WTC11 (cell line): ENCODE data around the gene SRSF10. TPM values are rescaled to one million over a fixed set of nuclear protein-coding genes. Genes with fewer than 3 reads are reported as not detected.
A peak's percentile ranks its signal among the peaks of the same experiment; 100 is the strongest.

Experiments
- ATAC-seq: fragments of 200-7000 bp; cut with Tn5 transposase; 2 replicates; pipeline ENCODE4 v1.10.0; 2021; ENCODE audit warnings: mild to moderate bottlenecking, moderate library complexity
- CTCF ChIA-PET: fragments of 300-600 bp; sonication (Branson Sonifier 250); formaldehyde crosslinking; loops from one replicate; lab custom pipeline; 2021; ENCODE audit warnings: antibody characterized with exemption; lab: Charles Lee
- POLR2A ChIA-PET: fragments of 350-600 bp; sonication (Branson Sonifier 250); formaldehyde crosslinking; loops from one replicate; lab custom pipeline; 2021; ENCODE audit warnings: antibody characterized with exemption; lab: Charles Lee
- DNase-seq: peaks from one replicate; pipeline ENCODE4 v3.0.0; 2021; ENCODE audit warnings: low spot score
- H3K27ac Mint-ChIP-seq: 2 replicates; pipeline ENCODE4 v1.8.0; 2021; ENCODE audit warnings: mixed read lengths
- H3K27me3 Mint-ChIP-seq: 2 replicates; pipeline ENCODE4 v1.8.0; 2021; ENCODE audit warnings: low read depth, mild to moderate bottlenecking, moderate library complexity, mixed read lengths
- H3K36me3 Mint-ChIP-seq: 2 replicates; pipeline ENCODE4 v1.8.0; 2021; ENCODE audit warnings: mixed read lengths
- H3K4me1 Mint-ChIP-seq: 2 replicates; pipeline ENCODE4 v1.8.0; 2022; ENCODE audit warnings: mixed read lengths
- H3K4me3 Mint-ChIP-seq: 2 replicates; pipeline ENCODE4 v1.8.0; 2021; ENCODE audit warnings: mild to moderate bottlenecking, moderate library complexity, mixed read lengths
- H3K9me3 Mint-ChIP-seq: 2 replicates; pipeline ENCODE4 v1.8.0; 2021; ENCODE audit warnings: mixed read lengths
- ARID4B ChIP-seq: sonication (generic); formaldehyde crosslinking; IDR thresholded peaks from 2 replicates; pipeline ENCODE4 v1.8.0; 2023; ENCODE audit warnings: missing genetic modification reagents, mild to moderate bottlenecking, borderline replicate concordance
- CREB1 ChIP-seq: sonication (generic); formaldehyde crosslinking; IDR thresholded peaks from 2 replicates; pipeline ENCODE4 v1.8.0; 2023; ENCODE audit warnings: mild to moderate bottlenecking, missing genetic modification reagents
- E2F1 ChIP-seq: sonication (generic); formaldehyde crosslinking; IDR thresholded peaks from 2 replicates; pipeline ENCODE4 v1.8.0; 2022; ENCODE audit warnings: mild to moderate bottlenecking, missing genetic modification reagents
- ERG ChIP-seq: fragments of 250-450 bp; sonication (Bioruptor Pico); IDR thresholded peaks from 2 replicates; pipeline ENCODE4 v1.8.0; 2021; ENCODE audit warnings: mild to moderate bottlenecking
- IRF2 ChIP-seq: sonication (generic); formaldehyde crosslinking; IDR thresholded peaks from 2 replicates; pipeline ENCODE4 v1.8.0; 2022; ENCODE audit warnings: low read depth, missing genetic modification reagents, borderline replicate concordance
- JUN ChIP-seq: sonication (generic); formaldehyde crosslinking; IDR thresholded peaks from 2 replicates; pipeline ENCODE4 v1.8.0; 2023; ENCODE audit warnings: mild to moderate bottlenecking, missing genetic modification reagents
- MXD4 ChIP-seq: fragments of 250-450 bp; sonication (Bioruptor Pico); IDR thresholded peaks from 2 replicates; pipeline ENCODE4 v1.8.0; 2021; ENCODE audit warnings: mild to moderate bottlenecking, moderate library complexity, borderline replicate concordance
- MYBL2 ChIP-seq: sonication (generic); formaldehyde crosslinking; IDR thresholded peaks from 2 replicates; pipeline ENCODE4 v1.8.1; 2023; ENCODE audit warnings: mild to moderate bottlenecking, moderate library complexity, missing genetic modification reagents
- NR1H2 ChIP-seq: sonication (generic); formaldehyde crosslinking; IDR thresholded peaks from 2 replicates; pipeline ENCODE4 v1.9.0; 2021; ENCODE audit warnings: mild to moderate bottlenecking, moderate library complexity, missing genetic modification reagents
- PRDM15 ChIP-seq: sonication (generic); formaldehyde crosslinking; IDR thresholded peaks from 2 replicates; pipeline ENCODE4 v1.8.0; 2022; ENCODE audit warnings: missing genetic modification reagents
- PREB ChIP-seq: sonication (generic); formaldehyde crosslinking; IDR thresholded peaks from 2 replicates; pipeline ENCODE4 v1.8.1; 2022; ENCODE audit warnings: mild to moderate bottlenecking, missing genetic modification reagents, moderate library complexity, borderline replicate concordance
- PRRX2 ChIP-seq: fragments of 250-450 bp; sonication (Bioruptor Pico); IDR thresholded peaks from 2 replicates; pipeline ENCODE4 v1.8.0; 2021; ENCODE audit warnings: mild to moderate bottlenecking
- SMAD3 ChIP-seq: sonication (generic); formaldehyde crosslinking; IDR thresholded peaks from 2 replicates; pipeline ENCODE4 v1.8.0; 2022; ENCODE audit warnings: missing genetic modification reagents, mild to moderate bottlenecking, borderline replicate concordance
- STAT6 ChIP-seq: sonication (generic); formaldehyde crosslinking; conservative IDR thresholded peaks from 2 replicates; pipeline ENCODE4 v1.8.1; 2023; ENCODE audit warnings: mild to moderate bottlenecking, low read depth, missing genetic modification reagents, moderate library complexity
- TEAD1 ChIP-seq: sonication (generic); formaldehyde crosslinking; IDR thresholded peaks from 2 replicates; pipeline ENCODE4 v1.8.0; 2022; ENCODE audit warnings: mild to moderate bottlenecking, missing genetic modification reagents
- TP53 ChIP-seq: sonication (generic); formaldehyde crosslinking; IDR thresholded peaks from 2 replicates; pipeline ENCODE4 v1.8.1; 2023; ENCODE audit warnings: mild to moderate bottlenecking, missing genetic modification reagents
- ZNF396 ChIP-seq: fragments of 250-450 bp; sonication (Bioruptor Pico); IDR thresholded peaks from 2 replicates; pipeline ENCODE4 v1.8.0; 2021; ENCODE audit warnings: mild to moderate bottlenecking, moderate library complexity, borderline replicate concordance
- ZNF416 ChIP-seq: fragments of 250-450 bp; sonication (Bioruptor Pico); IDR thresholded peaks from 2 replicates; pipeline ENCODE4 v1.9.0; 2021; ENCODE audit warnings: mild to moderate bottlenecking, inconsistent platforms
- total RNA-seq: library from RNA; stranded (reverse); gene quantifications from 3 replicates; pipeline ENCODE4 v1.2.3, GENCODE V29; 2021

Gene SRSF10
- total RNA-seq, 1 experiment from 2014 or later = 163 TPM

- TF ChIP-seq STAT6 (CRISPR knock-in tag) (no peak), ARID4B (no peak), ERG (CRISPR knock-in tag) (no peak), TP53 (CRISPR knock-in tag) (no peak)
Measured at GRCh38 chr1:24020470-24020869, 40.3 kb upstream of the SRSF10 start (continued).

GRCh38 chr1:24020025-24020424 is 39.9 kb upstream of the SRSF10 start:
- CTCF ChIA-PET = interaction anchor here (2.1 kb wide), 1 partner anchor 8 kb away, joined by 10 read pairs; no protein-coding TSS in a partner anchor

GRCh38 chr1:24018611-24019580 is 38.8 kb upstream of the SRSF10 start:
- no peaks in the 10 kb centered on the region for H3K36me3 Mint-ChIP-seq
- ATAC-seq (peak; percentile 76), DNase-seq (peak; percentile 60)
- no peak overlapping the region for H3K27ac Mint-ChIP-seq
- H3K4me3 Mint-ChIP-seq = no peak overlapping the region
- POLR2A ChIA-PET = no interaction called here
- peaks cover 26% of the 10 kb centered on the region for H3K4me1 Mint-ChIP-seq
- no peaks in the 10 kb centered on the region for H3K27me3 Mint-ChIP-seq
- CTCF ChIA-PET = interaction anchor here (1.0 to 2.1 kb wide), 2 partner anchors 9 to 208 kb away, joined by 3 to 10 read pairs; no protein-coding TSS in a partner anchor
- H3K9me3 Mint-ChIP-seq = no peaks in the 10 kb centered on the region
- TF ChIP-seq MXD4 (CRISPR knock-in tag) (no peak), TP53 (CRISPR knock-in tag) (no peak), PREB (CRISPR knock-in tag) (no peak), PRDM15 (no peak), MYBL2 (CRISPR knock-in tag) (no peak), IRF2 (CRISPR knock-in tag) (no peak), JUN (CRISPR knock-in tag) (no peak), E2F1 (CRISPR knock-in tag) (no peak)

More at GRCh38 chr1:24020025-24020424, 39.9 kb upstream of the SRSF10 start:
- TF ChIP-seq CREB1 (CRISPR knock-in tag) (no peak), MXD4 (CRISPR knock-in tag) (no peak), ZNF396 (CRISPR knock-in tag) (no peak), TEAD1 (CRISPR knock-in tag) (no peak), ZNF416 (CRISPR knock-in tag) (no peak), NR1H2 (CRISPR knock-in tag) (no peak), JUN (CRISPR knock-in tag) (no peak), SMAD3 (CRISPR knock-in tag) (no peak), PRRX2 (CRISPR knock-in tag) (no peak)
- H3K27me3 Mint-ChIP-seq = no peaks in the 10 kb centered on the region
- POLR2A ChIA-PET = no interaction called here
- H3K27ac Mint-ChIP-seq = no peak overlapping the region
- DNase-seq = no peak
- H3K4me3 Mint-ChIP-seq = no peak overlapping the region
- no peaks in the 10 kb centered on the region for H3K36me3 Mint-ChIP-seq
- H3K4me1 Mint-ChIP-seq = peaks cover 26% of the 10 kb centered on the region
- no peak for ATAC-seq
- H3K9me3 Mint-ChIP-seq = no peaks in the 10 kb centered on the region
